OCI-LY7 (cell line): ENCODE results near the gene AARS2. TPM values are rescaled to one million over a fixed set of nuclear protein-coding genes. Genes with fewer than 3 reads are reported as not detected.

Experiments
- BruUV-seq: library from RNA; stranded (reverse); fragments of 400-500 nt; replicated peaks from 2 replicates; lab custom pipeline; 2021; lab: Mats Ljungman, UMichigan
- CTCF ChIA-PET: fragments of 300-600 bp; sonication (Branson Sonifier 250); formaldehyde crosslinking; loops from one replicate; lab custom pipeline; 2022; ENCODE audit warnings: antibody characterized with exemption; ENCODE audit not compliant: unreplicated experiment; lab: Charles Lee
- POLR2A ChIA-PET: fragments of 300-600 bp; sonication (Branson Sonifier 250); formaldehyde crosslinking; loops from one replicate; lab custom pipeline; 2022; ENCODE audit warnings: antibody characterized with exemption; lab: Charles Lee
- DNase-seq: peaks from one replicate; pipeline ENCODE4 v3.0.0-alpha.2; 2015; ENCODE audit warnings: low spot score
- H2AFZ ChIP-seq: fragments of 200-600 bp; sonication (generic), shearing (Covaris generic); 2 replicates; pipeline ENCODE4 v1.6.1; 2014; ENCODE audit warnings: mild to moderate bottlenecking, antibody characterized with exemption, low read length, moderate library complexity
- H3K27ac ChIP-seq: fragments of 200-600 bp; sonication (generic); 2 replicates; pipeline ENCODE4 v1.5.1; 2014; ENCODE audit warnings: mixed run types, low read depth, mild to moderate bottlenecking, moderate library complexity, low read length, inconsistent platforms; ENCODE audit not compliant: poor library complexity, severe bottlenecking
- H3K36me3 ChIP-seq: fragments of 200-600 bp; sonication (generic); 2 replicates; pipeline ENCODE4 v1.6.1; 2014; ENCODE audit warnings: mild to moderate bottlenecking, antibody characterized with exemption, low read length, moderate library complexity, mixed read lengths; ENCODE audit not compliant: insufficient read depth
- H3K4me1 ChIP-seq: fragments of 200-600 bp; sonication (generic); 2 replicates; pipeline ENCODE4 v1.5.1; 2014; ENCODE audit warnings: mild to moderate bottlenecking, low read length; ENCODE audit not compliant: insufficient read depth, poor library complexity, severe bottlenecking
- H3K4me2 ChIP-seq: fragments of 200-600 bp; sonication (generic); 2 replicates; pipeline ENCODE4 v1.6.1; 2014; ENCODE audit warnings: mild to moderate bottlenecking, low read length
- H3K4me3 ChIP-seq: fragments of 200-600 bp; sonication (generic); 2 replicates; pipeline ENCODE4 v1.5.1; 2014; ENCODE audit warnings: mild to moderate bottlenecking, low read depth, low read length; ENCODE audit not compliant: poor library complexity, severe bottlenecking
- H3K79me2 ChIP-seq: fragments of 200-600 bp; sonication (generic); 2 replicates; pipeline ENCODE4 v1.6.1; 2016; ENCODE audit warnings: low read depth, mild to moderate bottlenecking, low read length, moderate library complexity, mixed read lengths; ENCODE audit not compliant: insufficient read depth
- H3K9me2 ChIP-seq: fragments of 200-600 bp; sonication (generic); 2 replicates; pipeline ENCODE4 v1.6.1; 2016; ENCODE audit warnings: mild to moderate bottlenecking, low read length, mixed read lengths; ENCODE audit not compliant: insufficient read depth
- H3K9me3 ChIP-seq: fragments of 200-600 bp; sonication (generic); 2 replicates; pipeline ENCODE4 v1.6.1; 2014; ENCODE audit warnings: mild to moderate bottlenecking, mixed run types, low read length, mixed read lengths
- H4K20me1 ChIP-seq: fragments of 200-600 bp; sonication (generic); 2 replicates; pipeline ENCODE4 v1.6.1; 2014; ENCODE audit warnings: mild to moderate bottlenecking, antibody characterized with exemption, low read length, moderate library complexity, mixed read lengths; ENCODE audit not compliant: insufficient read depth
- EZH2phosphoT487 ChIP-seq: fragments of 200-600 bp; sonication (generic); IDR thresholded peaks from 2 replicates; pipeline ENCODE4 v1.6.1; 2018; ENCODE audit warnings: low read depth, borderline replicate concordance, mild to moderate bottlenecking, mixed run types, antibody characterized with exemption, low read length, moderate library complexity, mixed read lengths
- intact Hi-C: fragments of 100-400 bp; cut with micrococcal nuclease; formaldehyde crosslinking; loops from one replicate; pipeline ENCODE4 v1.10.0; 2022; ENCODE audit not compliant: unreplicated experiment
- total RNA-seq, 2 experiments: library from RNA; depleted of rRNA in 1 of 2; stranded (reverse); fragments of >200 nt in 1 of 2; shearing (Covaris generic) in 1 of 2; gene quantifications; 2 replicates each; pipeline ENCODE4 v1.2.3, GENCODE V29; 2014 to 2022
- TF ChIP-seq, protein P1 (sequence below): fragments of 200-600 bp; sonication (generic); conservative IDR thresholded peaks from 2 replicates; pipeline ENCODE4 v1.5.1; 2014; ENCODE audit warnings: mild to moderate bottlenecking, antibody characterized with exemption, low read length, moderate library complexity, mixed read lengths

AARS2 gene
- total RNA-seq, 2 experiments from 2014 or later, result 20.7 to 22.0 TPM

DNA sequence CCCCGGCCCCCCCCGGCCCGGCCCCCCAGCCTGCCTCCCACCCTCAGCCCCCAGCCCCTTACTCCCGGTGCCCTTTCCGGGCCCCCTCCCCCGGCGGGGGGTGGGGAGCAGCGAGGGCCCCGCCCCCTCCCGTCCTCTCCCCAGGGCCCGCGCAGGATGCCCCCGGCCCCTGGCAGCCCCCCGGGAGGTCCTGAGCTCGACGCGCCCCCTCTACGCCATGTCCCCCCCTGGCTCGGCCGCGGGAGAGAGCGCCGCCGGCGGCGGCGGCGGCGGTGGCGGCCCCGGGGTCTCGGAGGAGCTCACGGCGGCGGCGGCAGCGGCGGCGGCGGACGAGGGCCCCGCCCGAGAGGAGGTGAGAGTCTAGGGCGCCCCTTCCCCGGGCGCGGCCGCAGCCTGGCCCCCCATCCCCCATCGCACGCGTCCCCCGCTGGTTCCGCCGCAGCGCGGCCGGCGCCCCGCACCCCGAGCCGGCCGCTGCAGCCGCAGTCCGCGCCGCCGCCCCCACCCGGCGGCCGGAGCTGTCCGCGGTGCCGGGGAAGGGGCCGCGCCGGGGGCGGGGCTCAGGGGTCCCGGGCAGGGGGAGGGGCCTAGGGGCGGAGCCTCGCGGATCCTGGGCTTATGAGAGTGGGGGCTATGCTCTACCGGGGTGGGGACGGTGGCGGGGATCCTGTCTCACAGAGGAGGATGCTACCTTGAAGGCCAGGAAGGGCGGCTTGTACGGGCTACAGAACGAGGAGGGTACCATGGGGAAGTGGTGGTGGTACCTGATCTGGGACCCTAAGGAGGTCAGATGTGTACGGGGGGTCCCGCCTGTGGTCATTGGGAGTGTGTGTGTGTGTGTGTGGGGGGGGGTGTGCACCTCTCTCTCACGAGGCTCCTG is 42.4 kb downstream of the AARS2 start:
- DNase-seq, result no peak
- intact Hi-C loops, result no loop called here
- CTCF ChIA-PET, result no interaction called here
- no TSS peak for BruUV-seq
- TF ChIP-seq EZH2phosphoT487, result no peak
- TF ChIP-seq, protein P1, sequence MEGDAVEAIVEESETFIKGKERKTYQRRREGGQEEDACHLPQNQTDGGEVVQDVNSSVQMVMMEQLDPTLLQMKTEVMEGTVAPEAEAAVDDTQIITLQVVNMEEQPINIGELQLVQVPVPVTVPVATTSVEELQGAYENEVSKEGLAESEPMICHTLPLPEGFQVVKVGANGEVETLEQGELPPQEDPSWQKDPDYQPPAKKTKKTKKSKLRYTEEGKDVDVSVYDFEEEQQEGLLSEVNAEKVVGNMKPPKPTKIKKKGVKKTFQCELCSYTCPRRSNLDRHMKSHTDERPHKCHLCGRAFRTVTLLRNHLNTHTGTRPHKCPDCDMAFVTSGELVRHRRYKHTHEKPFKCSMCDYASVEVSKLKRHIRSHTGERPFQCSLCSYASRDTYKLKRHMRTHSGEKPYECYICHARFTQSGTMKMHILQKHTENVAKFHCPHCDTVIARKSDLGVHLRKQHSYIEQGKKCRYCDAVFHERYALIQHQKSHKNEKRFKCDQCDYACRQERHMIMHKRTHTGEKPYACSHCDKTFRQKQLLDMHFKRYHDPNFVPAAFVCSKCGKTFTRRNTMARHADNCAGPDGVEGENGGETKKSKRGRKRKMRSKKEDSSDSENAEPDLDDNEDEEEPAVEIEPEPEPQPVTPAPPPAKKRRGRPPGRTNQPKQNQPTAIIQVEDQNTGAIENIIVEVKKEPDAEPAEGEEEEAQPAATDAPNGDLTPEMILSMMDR, result no peak
- H3K4me1 ChIP-seq, result peaks cover 34% of the 10 kb centered on the region
- no peaks in the 10 kb centered on the region for H3K9me2 ChIP-seq
- no peaks in the 10 kb centered on the region for H4K20me1 ChIP-seq
- H3K4me3 ChIP-seq, result peak overlapping the region; percentile 32
- POLR2A ChIA-PET, result no interaction called here
- no peak overlapping the region for H3K27ac ChIP-seq
- no peak overlapping the region for H2AFZ ChIP-seq
- H3K9me3 ChIP-seq, result no peaks in the 10 kb centered on the region
- H3K36me3 ChIP-seq, result no peaks in the 10 kb centered on the region
- H3K4me2 ChIP-seq, result peak overlapping the region; percentile 64
- H3K79me2 ChIP-seq, result no peaks in the 10 kb centered on the region

DNA sequence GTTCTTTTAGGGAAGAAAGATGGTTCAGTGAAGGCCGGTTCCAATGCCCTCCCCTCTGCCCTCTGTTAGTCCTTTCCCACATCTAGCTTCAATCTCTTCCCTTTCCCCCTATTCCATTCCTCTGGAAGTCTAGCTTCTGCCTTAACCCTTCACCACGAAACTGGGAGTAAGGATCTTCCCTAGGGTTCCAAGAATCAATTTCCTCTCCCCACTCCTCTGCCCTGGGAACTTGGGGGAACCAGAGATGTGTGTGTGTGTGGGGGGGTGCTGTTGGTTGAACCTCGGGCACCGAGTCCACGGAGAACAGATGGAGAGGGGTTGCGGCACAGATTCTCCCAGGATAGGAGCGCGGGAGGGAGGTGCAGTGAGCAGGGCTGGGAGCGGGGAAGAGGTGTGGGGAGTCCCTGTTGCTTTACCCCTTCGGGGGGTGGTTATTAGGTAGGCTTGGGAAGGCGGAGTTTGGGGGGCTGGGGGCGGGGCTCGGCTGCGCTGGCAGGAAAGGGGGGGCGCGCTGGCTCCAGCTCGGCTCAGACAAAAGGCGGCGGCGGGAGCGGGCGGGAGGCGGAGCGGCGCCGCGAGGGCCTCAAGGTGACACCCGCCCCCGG is 43.1 kb downstream of the AARS2 start, which contains the start of gene TMEM151B:
Gene TMEM151B (plus strand): TSS at position 530 of the 605 bp plus-strand sequence. CDS start 293 bp downstream, outside the sequence.
- Histone ChIP-seq H3K9me3 (no peaks in the 10 kb centered on the region), H3K79me2 (no peaks in the 10 kb centered on the region), H3K36me3 (no peaks in the 10 kb centered on the region), H3K9me2 (no peaks in the 10 kb centered on the region), H3K4me2 (peak within 1 kb of the TSS; percentile 64), H3K27ac (no peak within 1 kb of the TSS), H3K4me1 (peaks cover 36% of the 10 kb centered on the region), H2AFZ (no peak within 1 kb of the TSS), H3K4me3 (peak within 1 kb of the TSS; percentile 32), H4K20me1 (no peaks in the 10 kb centered on the region)
- DNase-seq, result no peak
- intact Hi-C loops, result loop anchor here (5.0 kb wide), 1 partner anchor 117 kb away; the partner anchor contains the start of gene CDC5L
- TF ChIP-seq EZH2phosphoT487, result no peak; the same call in 1 of the 2 replicates
- TF ChIP-seq, protein P1, result no peak
- POLR2A ChIA-PET, result interaction anchor here (0.6 to 0.7 kb wide), 2 partner anchors 117 to 1135 kb away, joined by 3 read pairs; no protein-coding TSS in a partner anchor
- BruUV-seq, result no TSS peak
- CTCF ChIA-PET, result no interaction called here
